ENCODE results near the gene VPS39.

DNA sequence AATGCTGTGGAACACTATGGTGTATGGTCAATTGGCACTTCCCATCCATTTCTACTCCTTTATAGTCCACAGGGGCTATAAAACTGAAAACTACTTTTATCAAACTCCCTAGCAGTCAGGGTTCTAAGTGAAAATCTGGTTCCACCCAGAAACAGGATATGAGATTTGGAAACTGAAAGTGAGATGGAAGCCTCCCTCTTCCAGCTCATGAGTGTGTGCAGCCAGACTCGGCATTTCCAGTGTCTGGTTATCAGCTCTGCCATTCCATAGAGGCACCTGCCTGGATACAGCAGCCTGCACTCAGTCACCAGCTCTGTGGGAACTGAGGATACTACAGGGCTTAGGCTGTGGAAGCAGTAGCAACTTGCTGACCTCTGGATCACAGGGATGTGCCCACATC, 37.0 kb downstream of the VPS39 start:
- TF ChIP-seq, protein P1, sequence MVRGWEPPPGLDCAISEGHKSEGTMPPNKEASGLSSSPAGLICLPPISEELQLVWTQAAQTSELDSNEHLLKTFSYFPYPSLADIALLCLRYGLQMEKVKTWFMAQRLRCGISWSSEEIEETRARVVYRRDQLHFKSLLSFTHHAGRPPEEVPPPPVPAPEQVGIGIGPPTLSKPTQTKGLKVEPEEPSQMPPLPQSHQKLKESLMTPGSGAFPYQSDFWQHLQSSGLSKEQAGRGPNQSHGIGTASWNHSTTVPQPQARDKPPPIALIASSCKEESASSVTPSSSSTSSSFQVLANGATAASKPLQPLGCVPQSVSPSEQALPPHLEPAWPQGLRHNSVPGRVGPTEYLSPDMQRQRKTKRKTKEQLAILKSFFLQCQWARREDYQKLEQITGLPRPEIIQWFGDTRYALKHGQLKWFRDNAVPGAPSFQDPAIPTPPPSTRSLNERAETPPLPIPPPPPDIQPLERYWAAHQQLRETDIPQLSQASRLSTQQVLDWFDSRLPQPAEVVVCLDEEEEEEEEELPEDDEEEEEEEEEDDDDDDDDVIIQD (CRISPR knock-in tag; IDR thresholded peaks at IDR 0.05; ENCODE audit: low read depth), result no peak
- TF ChIP-seq EP300 (IDR thresholded peaks at IDR 0.05; ENCODE audit: low read depth in 2 of 2, low read length in 2 of 2) (no peak), EP300 (CRISPR knock-in tag; IDR thresholded peaks at IDR 0.05; ENCODE audit: borderline replicate concordance) (no peak), BCL6 (CRISPR knock-in tag; IDR thresholded peaks at IDR 0.05) (no peak), ZNF431 (CRISPR knock-in tag; IDR thresholded peaks at IDR 0.05; ENCODE audit: borderline replicate concordance, low read depth) (no peak), ARNT (IDR thresholded peaks at IDR 0.05) (no peak), ZC3H13 (CRISPR knock-in tag; IDR thresholded peaks at IDR 0.05) (no peak)
- TF ChIP-seq, protein P2, sequence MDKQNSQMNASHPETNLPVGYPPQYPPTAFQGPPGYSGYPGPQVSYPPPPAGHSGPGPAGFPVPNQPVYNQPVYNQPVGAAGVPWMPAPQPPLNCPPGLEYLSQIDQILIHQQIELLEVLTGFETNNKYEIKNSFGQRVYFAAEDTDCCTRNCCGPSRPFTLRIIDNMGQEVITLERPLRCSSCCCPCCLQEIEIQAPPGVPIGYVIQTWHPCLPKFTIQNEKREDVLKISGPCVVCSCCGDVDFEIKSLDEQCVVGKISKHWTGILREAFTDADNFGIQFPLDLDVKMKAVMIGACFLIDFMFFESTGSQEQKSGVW (CRISPR knock-in tag; IDR thresholded peaks at IDR 0.05; ENCODE audit: borderline replicate concordance), result no peak
- TF ChIP-seq, protein P3, sequence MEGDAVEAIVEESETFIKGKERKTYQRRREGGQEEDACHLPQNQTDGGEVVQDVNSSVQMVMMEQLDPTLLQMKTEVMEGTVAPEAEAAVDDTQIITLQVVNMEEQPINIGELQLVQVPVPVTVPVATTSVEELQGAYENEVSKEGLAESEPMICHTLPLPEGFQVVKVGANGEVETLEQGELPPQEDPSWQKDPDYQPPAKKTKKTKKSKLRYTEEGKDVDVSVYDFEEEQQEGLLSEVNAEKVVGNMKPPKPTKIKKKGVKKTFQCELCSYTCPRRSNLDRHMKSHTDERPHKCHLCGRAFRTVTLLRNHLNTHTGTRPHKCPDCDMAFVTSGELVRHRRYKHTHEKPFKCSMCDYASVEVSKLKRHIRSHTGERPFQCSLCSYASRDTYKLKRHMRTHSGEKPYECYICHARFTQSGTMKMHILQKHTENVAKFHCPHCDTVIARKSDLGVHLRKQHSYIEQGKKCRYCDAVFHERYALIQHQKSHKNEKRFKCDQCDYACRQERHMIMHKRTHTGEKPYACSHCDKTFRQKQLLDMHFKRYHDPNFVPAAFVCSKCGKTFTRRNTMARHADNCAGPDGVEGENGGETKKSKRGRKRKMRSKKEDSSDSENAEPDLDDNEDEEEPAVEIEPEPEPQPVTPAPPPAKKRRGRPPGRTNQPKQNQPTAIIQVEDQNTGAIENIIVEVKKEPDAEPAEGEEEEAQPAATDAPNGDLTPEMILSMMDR (CRISPR knock-in tag; IDR thresholded peaks at IDR 0.05), result no peak
- TF ChIP-seq, protein P4, sequence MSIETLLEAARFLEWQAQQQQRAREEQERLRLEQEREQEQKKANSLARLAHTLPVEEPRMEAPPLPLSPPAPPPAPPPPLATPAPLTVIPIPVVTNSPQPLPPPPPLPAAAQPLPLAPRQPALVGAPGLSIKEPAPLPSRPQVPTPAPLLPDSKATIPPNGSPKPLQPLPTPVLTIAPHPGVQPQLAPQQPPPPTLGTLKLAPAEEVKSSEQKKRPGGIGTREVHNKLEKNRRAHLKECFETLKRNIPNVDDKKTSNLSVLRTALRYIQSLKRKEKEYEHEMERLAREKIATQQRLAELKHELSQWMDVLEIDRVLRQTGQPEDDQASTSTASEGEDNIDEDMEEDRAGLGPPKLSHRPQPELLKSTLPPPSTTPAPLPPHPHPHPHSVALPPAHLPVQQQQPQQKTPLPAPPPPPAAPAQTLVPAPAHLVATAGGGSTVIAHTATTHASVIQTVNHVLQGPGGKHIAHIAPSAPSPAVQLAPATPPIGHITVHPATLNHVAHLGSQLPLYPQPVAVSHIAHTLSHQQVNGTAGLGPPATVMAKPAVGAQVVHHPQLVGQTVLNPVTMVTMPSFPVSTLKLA (IDR thresholded peaks at IDR 0.05), result no peak

All from HepG2 (cell line).